Measurements from ENCODE around the gene RAB3GAP2. TPM values are rescaled to one million over a fixed set of nuclear protein-coding genes. Genes with fewer than 3 reads are reported as not detected.
"Not testable (repeated sequence)": the region's sequence is repeated elsewhere in the genome, so short reads cannot be mapped to it uniquely, and the experiment has no call there.

The RAB3GAP2 gene
- polyA plus RNA-seq, 6 donors from 2014 or later: 21.3 to 39.5 (median 24.6) TPM

DNA sequence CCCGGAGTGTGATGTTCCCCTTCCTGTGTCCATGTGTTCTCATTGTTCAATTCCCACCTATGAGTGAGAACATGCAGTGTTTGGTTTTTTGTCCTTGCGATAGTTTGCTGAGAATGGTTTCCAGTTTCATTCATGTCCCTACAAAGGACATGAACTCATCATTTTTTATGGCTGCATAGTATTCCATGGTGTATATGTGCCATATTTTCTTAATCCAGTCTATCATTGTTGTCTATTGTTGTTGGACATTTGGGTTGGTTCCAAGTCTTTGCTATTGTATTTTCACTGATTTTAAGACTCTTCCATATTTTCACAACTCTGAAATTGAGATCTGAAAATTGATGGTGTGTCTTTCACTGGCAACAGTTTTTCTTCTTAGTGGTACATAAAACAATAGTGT, 67.5 kb downstream of the RAB3GAP2 start:
- H3K4me3 Mint-ChIP-seq; H3K27ac Mint-ChIP-seq; H3K4me1 Mint-ChIP-seq; ATAC-seq (ENCODE audit: low read depth in 2 of 2); H3K27me3 Mint-ChIP-seq; DNase-seq: not testable (repeated sequence)
- peaks cover 41 to 50% of the 10 kb centered on the region in 2 donors for H3K36me3 Mint-ChIP-seq
- H3K9me3 Mint-ChIP-seq: peaks cover 0 to 10% (median 4%) of the 10 kb centered on the region in 7 donors

DNA sequence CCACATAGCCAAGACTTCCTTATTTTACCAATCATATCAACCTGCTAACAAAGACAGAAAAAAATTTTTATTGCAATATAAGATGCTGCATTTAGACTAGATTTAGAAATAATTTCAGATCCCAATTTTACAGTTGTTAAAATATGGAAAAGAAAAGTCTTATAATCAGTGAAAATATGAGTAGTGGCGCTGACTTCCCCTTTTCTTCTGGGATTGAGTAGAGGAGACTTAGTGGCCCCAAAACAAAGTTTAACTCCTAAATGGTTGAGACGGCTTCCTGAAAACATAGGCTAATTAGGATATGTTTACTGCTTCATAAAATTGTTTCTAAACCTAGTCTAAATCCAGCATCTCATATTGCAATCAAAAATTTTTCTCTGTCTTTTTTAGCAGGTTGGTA, 68.4 kb downstream of the RAB3GAP2 start:
- Mint-ChIP-seq H3K4me1 (no peaks in the 10 kb centered on the region), H3K36me3 (peaks cover 34 to 41% of the 10 kb centered on the region in 2 donors), H3K27ac (peak overlapping the region in 1 of 6 donors; percentile 23), H3K4me3 (no peak overlapping the region), H3K9me3 (peaks cover 0 to 10% (median 4%) of the 10 kb centered on the region in 7 donors), H3K27me3 (no peaks in the 10 kb centered on the region)
- ATAC-seq (ENCODE audit: low read depth in 2 of 2) (no peak), DNase-seq (no peak)

DNA sequence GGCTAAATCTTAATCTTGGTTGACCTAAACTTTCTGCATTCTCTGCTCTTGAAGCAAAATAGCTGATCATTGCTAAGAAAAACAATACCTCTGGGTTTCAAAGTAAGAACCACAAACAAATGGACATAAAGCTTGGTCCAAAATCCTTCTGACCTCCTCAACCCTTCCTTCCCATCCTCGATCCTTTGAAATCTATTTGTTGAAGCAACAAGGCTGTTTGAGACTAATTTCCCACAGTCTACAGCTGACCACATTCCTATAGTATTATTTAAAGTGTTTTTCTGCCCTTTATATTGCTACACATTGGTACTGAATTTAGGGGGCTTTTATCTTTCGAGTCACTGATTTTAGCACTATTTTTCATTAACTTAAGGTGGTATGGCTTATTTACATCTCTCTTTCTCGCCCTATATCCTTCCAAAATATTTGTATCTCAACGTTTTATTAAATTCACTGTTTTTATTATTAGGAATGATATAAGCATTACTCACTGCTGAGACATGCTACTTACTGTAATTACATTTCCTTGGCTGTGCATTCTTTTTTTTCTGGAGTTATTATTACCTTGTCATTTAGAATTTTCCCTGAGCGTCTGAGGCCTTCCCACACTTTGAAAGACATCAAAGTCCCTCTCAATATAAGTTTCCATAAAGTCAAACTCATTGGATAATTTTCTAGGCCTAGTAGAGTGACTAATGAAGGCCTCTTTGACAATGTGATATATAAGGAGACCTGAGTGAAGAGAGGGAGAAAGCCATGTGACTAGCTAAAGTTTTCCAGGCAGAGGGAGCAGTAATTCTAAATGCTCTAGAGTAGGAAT, 73.9 kb downstream of the RAB3GAP2 start:
- no peak for DNase-seq
- H3K27ac Mint-ChIP-seq: no peak overlapping the region
- no peaks in the 10 kb centered on the region for H3K4me1 Mint-ChIP-seq
- no peak overlapping the region for H3K4me3 Mint-ChIP-seq
- no peak for ATAC-seq (ENCODE audit: low read depth in 2 of 2)
- H3K9me3 Mint-ChIP-seq: no peaks in the 10 kb centered on the region
- peaks cover 0 to 10% of the 10 kb centered on the region in 2 donors for H3K36me3 Mint-ChIP-seq
- no peaks in the 10 kb centered on the region for H3K27me3 Mint-ChIP-seq

- H3K27me3 Mint-ChIP-seq: no peaks in the 10 kb centered on the region
- no peak overlapping the region for H3K4me3 Mint-ChIP-seq
- H3K36me3 Mint-ChIP-seq: peaks cover 8 to 12% of the 10 kb centered on the region in 2 donors
- H3K27ac Mint-ChIP-seq: no peak overlapping the region
- no peak for ATAC-seq (ENCODE audit: low read depth in 2 of 2)
- no peaks in the 10 kb centered on the region for H3K4me1 Mint-ChIP-seq
- no peaks in the 10 kb centered on the region for H3K9me3 Mint-ChIP-seq
- DNase-seq: no peak
Observed at GRCh38 chr1:220195701-220196100, 76.6 kb downstream of the RAB3GAP2 start.

- DNase-seq: peak; percentile 1
- Mint-ChIP-seq H3K27ac (peak overlapping the region in 1 of 6 donors; percentile 58), H3K4me3 (no peak overlapping the region)
Observed at GRCh38 chr1:220189750-220190347, 82.4 kb downstream of the RAB3GAP2 start.

DNA sequence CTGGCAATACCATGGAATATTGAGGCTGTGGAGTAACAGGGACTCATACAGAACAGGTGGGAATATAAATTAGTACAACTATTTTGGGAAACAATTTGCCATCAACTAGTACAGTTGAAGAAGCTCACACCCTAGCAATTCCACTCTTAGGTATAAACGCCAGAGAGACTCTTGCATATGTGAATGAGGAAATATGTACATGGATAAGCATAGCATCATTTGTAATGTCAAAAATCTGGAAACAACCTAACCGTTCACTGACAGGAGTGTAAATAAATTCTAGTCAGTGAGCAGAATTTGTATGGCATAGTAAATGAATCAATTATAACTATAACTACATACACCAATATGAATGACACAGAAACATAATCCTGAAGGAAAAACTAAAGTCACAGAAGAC, 83.7 kb downstream of the RAB3GAP2 start:
- peaks cover 17 to 18% of the 10 kb centered on the region in 2 donors for H3K36me3 Mint-ChIP-seq
- DNase-seq: no peak
- H3K4me1 Mint-ChIP-seq: no peaks in the 10 kb centered on the region
- no peak for ATAC-seq (ENCODE audit: low read depth in 2 of 2)
- no peaks in the 10 kb centered on the region for H3K27me3 Mint-ChIP-seq
- no peaks in the 10 kb centered on the region for H3K9me3 Mint-ChIP-seq
- no peak overlapping the region for H3K27ac Mint-ChIP-seq
- no peak overlapping the region for H3K4me3 Mint-ChIP-seq

More at GRCh38 chr1:220189750-220190347, 82.4 kb downstream of the RAB3GAP2 start:
- no peak for ATAC-seq (ENCODE audit: low read depth in 2 of 2)
- Mint-ChIP-seq H3K4me1 (no peaks in the 10 kb centered on the region), H3K9me3 (no peaks in the 10 kb centered on the region), H3K36me3 (peaks cover 17 to 22% of the 10 kb centered on the region in 2 donors), H3K27me3 (no peaks in the 10 kb centered on the region)

DNA sequence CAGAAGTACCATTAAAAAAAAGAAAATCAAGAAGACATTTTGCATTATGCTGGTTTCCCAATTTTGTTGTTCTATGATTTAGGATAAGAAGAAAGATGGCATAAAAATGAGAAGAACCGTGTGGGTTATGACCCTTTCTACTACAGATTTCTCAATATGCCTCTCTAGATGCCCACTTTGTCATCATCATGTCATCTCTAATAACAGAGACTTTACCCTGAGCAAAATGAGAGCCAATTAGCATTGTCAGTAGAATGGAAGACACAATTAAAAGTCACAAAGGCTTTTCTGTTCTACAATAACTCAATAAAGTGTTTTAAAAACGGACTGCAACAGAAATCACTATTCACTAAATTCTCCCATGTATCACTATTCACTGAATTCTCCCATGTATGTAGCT, 85.5 kb downstream of the RAB3GAP2 start:
- DNase-seq: no peak
- no peaks in the 10 kb centered on the region for H3K27me3 Mint-ChIP-seq
- H3K27ac Mint-ChIP-seq: peak overlapping the region in 2 of 6 donors; percentile 10 to 43
- H3K4me3 Mint-ChIP-seq: no peak overlapping the region
- no peak for ATAC-seq (ENCODE audit: low read depth in 2 of 2)
- no peaks in the 10 kb centered on the region for H3K4me1 Mint-ChIP-seq
- H3K9me3 Mint-ChIP-seq: no peaks in the 10 kb centered on the region
- H3K36me3 Mint-ChIP-seq: peaks cover 9 to 15% of the 10 kb centered on the region in 2 donors

DNA sequence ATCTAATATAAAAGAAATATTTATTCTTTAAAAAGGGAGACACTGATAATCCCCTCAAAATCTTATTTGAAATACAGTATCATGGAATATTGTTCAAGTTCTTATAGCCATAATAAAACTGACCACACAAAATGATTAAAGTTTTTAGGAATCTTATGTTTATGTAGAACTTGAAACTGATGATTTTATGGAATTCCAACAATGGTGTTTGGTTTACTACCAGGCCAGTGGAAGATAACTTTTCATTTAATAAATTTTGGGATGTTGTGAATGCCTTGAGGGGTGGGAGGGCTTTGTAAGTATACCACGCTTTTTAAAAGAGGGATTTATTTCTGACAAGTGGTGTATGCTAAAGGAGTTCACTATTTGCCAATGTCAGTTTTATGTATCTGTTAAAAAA, 87.7 kb downstream of the RAB3GAP2 start:
- no peak for DNase-seq
- ATAC-seq (ENCODE audit: low read depth in 2 of 2): no peak
- Mint-ChIP-seq H3K36me3 (peaks cover 24 to 29% of the 10 kb centered on the region in 2 donors), H3K27me3 (no peaks in the 10 kb centered on the region), H3K9me3 (no peaks in the 10 kb centered on the region), H3K4me3 (no peak overlapping the region), H3K27ac (no peak overlapping the region), H3K4me1 (peaks cover 0 to 2% (median 0%) of the 10 kb centered on the region in 3 donors)

GRCh38 chr1:220182656-220183055, 89.6 kb downstream of the RAB3GAP2 start:
- H3K27ac Mint-ChIP-seq: peak overlapping the region in 2 of 6 donors; percentile 12 to 59
- no peak overlapping the region for H3K4me3 Mint-ChIP-seq
- peaks cover 0 to 1% (median 0%) of the 10 kb centered on the region in 7 donors for H3K9me3 Mint-ChIP-seq
- no peaks in the 10 kb centered on the region for H3K27me3 Mint-ChIP-seq
- peaks cover 35 to 38% of the 10 kb centered on the region in 2 donors for H3K36me3 Mint-ChIP-seq
- peaks cover 0 to 4% (median 0%) of the 10 kb centered on the region in 3 donors for H3K4me1 Mint-ChIP-seq
- DNase-seq (no peak), ATAC-seq (ENCODE audit: low read depth in 2 of 2) (no peak)

DNA sequence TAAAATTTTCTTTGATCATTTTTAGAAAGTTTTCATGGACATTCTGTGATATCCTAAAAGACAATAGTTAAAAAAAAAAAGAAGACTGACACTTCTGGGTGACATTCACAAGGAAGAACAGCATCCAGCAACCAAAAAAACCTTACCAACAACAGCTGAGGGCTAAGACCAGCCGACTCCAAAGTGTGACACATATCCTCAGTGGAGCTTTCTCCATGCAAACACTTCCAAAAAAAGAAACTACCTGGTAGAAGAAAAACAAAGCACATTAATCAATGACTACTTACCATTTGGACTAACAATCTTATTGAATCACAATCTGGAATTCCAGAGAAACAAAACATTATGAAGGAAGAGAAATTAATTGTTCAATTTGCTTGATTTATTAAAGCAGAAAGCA, 90.1 kb downstream of the RAB3GAP2 start:
- peaks cover 0 to 4% (median under 1%) of the 10 kb centered on the region in 3 donors for H3K4me1 Mint-ChIP-seq
- no peak overlapping the region for H3K27ac Mint-ChIP-seq
- peaks cover 0 to 1% (median 0%) of the 10 kb centered on the region in 7 donors for H3K9me3 Mint-ChIP-seq
- DNase-seq (no peak), ATAC-seq (ENCODE audit: low read depth in 2 of 2) (no peak)
- H3K27me3 Mint-ChIP-seq: no peaks in the 10 kb centered on the region
- H3K36me3 Mint-ChIP-seq: peaks cover 37 to 41% of the 10 kb centered on the region in 2 donors
- no peak overlapping the region for H3K4me3 Mint-ChIP-seq

GRCh38 chr1:220176540-220176939, 95.7 kb downstream of the RAB3GAP2 start:
- peaks cover 57 to 71% of the 10 kb centered on the region in 2 donors for H3K36me3 Mint-ChIP-seq
- DNase-seq (no peak), ATAC-seq (ENCODE audit: low read depth in 2 of 2) (no peak)
- no peaks in the 10 kb centered on the region for H3K27me3 Mint-ChIP-seq
- H3K4me3 Mint-ChIP-seq: no peak overlapping the region
- peaks cover 0 to 10% (median 5%) of the 10 kb centered on the region in 3 donors for H3K4me1 Mint-ChIP-seq
- peaks cover 0 to 1% (median 0%) of the 10 kb centered on the region in 7 donors for H3K9me3 Mint-ChIP-seq
- H3K27ac Mint-ChIP-seq: peak overlapping the region in 2 of 6 donors; percentile 22 to 91

GRCh38 chr1:220170836-220171526, 101.3 kb downstream of the RAB3GAP2 start:
- DNase-seq (no peak), ATAC-seq (ENCODE audit: low read depth in 2 of 2) (no peak)
- no peak overlapping the region for H3K27ac Mint-ChIP-seq
- H3K4me1 Mint-ChIP-seq: no peaks in the 10 kb centered on the region
- peaks cover 56 to 60% of the 10 kb centered on the region in 2 donors for H3K36me3 Mint-ChIP-seq
- H3K4me3 Mint-ChIP-seq: no peak overlapping the region
- peaks cover 0 to 4% (median 2%) of the 10 kb centered on the region in 7 donors for H3K9me3 Mint-ChIP-seq
- H3K27me3 Mint-ChIP-seq: no peaks in the 10 kb centered on the region

- ATAC-seq (ENCODE audit: low read depth in 2 of 2); H3K27me3 Mint-ChIP-seq; H3K27ac Mint-ChIP-seq; H3K4me3 Mint-ChIP-seq; DNase-seq; H3K9me3 Mint-ChIP-seq; H3K4me1 Mint-ChIP-seq: not testable (repeated sequence)
- H3K36me3 Mint-ChIP-seq: peaks cover 56 to 66% of the 10 kb centered on the region in 2 donors
Observed at GRCh38 chr1:220169887-220170286, 102.4 kb downstream of the RAB3GAP2 start.

All from naive B cell (primary cell).